CD4-positive, alpha-beta memory T cell (primary cell): ENCODE measurements around the gene LGR5. TPM values are rescaled to one million over a fixed set of nuclear protein-coding genes. Genes with fewer than 3 reads are reported as not detected.
"Not testable (repeated sequence)": the region's sequence is repeated elsewhere in the genome, so short reads cannot be mapped to it uniquely, and the experiment has no call there.

Experiments used
- CTCF ChIA-PET: fragments of 350-600 bp; sonication (Branson Sonifier 250); formaldehyde crosslinking; loops from one replicate; lab custom pipeline; 2021; ENCODE audit warnings: inconsistent platforms; ENCODE audit not compliant: partially characterized antibody; lab: Charles Lee
- POLR2A ChIA-PET: fragments of 350-600 bp; sonication (Branson Sonifier 250); formaldehyde crosslinking; loops from one replicate; lab custom pipeline; 2021; ENCODE audit not compliant: partially characterized antibody; lab: Charles Lee
- DNase-seq, 5 donors: peaks; one replicate each; pipeline versions ENCODE4 v3.0.0 to v3.0.0-alpha.2; 2020 to 2022; ENCODE audit warnings: mixed read lengths in 1 of 5
- H3K27ac ChIP-seq: one replicate; pipeline ENCODE4 v1.7.0; 2013; ENCODE audit warnings: low read depth, low read length
- H3K27me3 ChIP-seq: 2 replicates; pipeline ENCODE4 v1.7.0; 2013; ENCODE audit warnings: mild to moderate bottlenecking, low read length, moderate library complexity; ENCODE audit not compliant: insufficient read depth
- H3K36me3 ChIP-seq: 2 replicates; pipeline ENCODE4 v1.7.0; 2013; ENCODE audit warnings: mild to moderate bottlenecking, low read length, moderate library complexity; ENCODE audit not compliant: insufficient read depth
- H3K4me1 ChIP-seq: 2 replicates; pipeline ENCODE4 v1.7.0; 2013; ENCODE audit warnings: mild to moderate bottlenecking, low read length, moderate library complexity; ENCODE audit not compliant: insufficient read depth
- H3K4me3 ChIP-seq, 2 donors: one replicate each; pipeline ENCODE4 v1.7.0; 2013; ENCODE audit warnings: low read length in 2 of 2, mild to moderate bottlenecking in 1 of 2
- H3K9me3 ChIP-seq, 2 donors: one replicate each; pipeline ENCODE4 v1.7.0; 2013; ENCODE audit warnings: low read length in 2 of 2, control low read depth in 1 of 2; ENCODE audit not compliant: control insufficient read depth in 1 of 2
- H3K27ac Mint-ChIP-seq, 7 donors: one replicate each; pipeline ENCODE4 v1.8.0; 2020 to 2021; ENCODE audit warnings: mixed read lengths in 7 of 7, mild to moderate bottlenecking in 6 of 7, inconsistent platforms in 3 of 7, moderate library complexity in 3 of 7
- H3K27me3 Mint-ChIP-seq, 2 donors: one replicate each; pipeline ENCODE4 v1.8.0; 2020 to 2021; ENCODE audit warnings: mixed read lengths in 2 of 2
- H3K36me3 Mint-ChIP-seq, 2 donors: one replicate each; pipeline ENCODE4 v1.8.0; 2020 to 2021; ENCODE audit warnings: mixed read lengths in 2 of 2, inconsistent platforms in 1 of 2, mild to moderate bottlenecking in 1 of 2
- H3K4me1 Mint-ChIP-seq, 4 donors: one replicate each; pipeline ENCODE4 v1.8.0; 2020 to 2021; ENCODE audit warnings: mixed read lengths in 4 of 4, mild to moderate bottlenecking in 1 of 4
- H3K4me3 Mint-ChIP-seq, 8 donors: one replicate each; pipeline ENCODE4 v1.8.0; 2020 to 2021; ENCODE audit warnings: mixed read lengths in 8 of 8, mild to moderate bottlenecking in 7 of 8, moderate library complexity in 6 of 8, inconsistent platforms in 3 of 8
- H3K9me3 Mint-ChIP-seq, 8 donors: one replicate each; pipeline ENCODE4 v1.8.0; 2020 to 2021; ENCODE audit warnings: mixed read lengths in 8 of 8, mild to moderate bottlenecking in 5 of 8, inconsistent platforms in 3 of 8, moderate library complexity in 1 of 8
- intact Hi-C: fragments of 100-400 bp; cut with micrococcal nuclease; formaldehyde crosslinking; loops from one replicate; pipeline ENCODE4 v1.15.1; 2023
- polyA plus RNA-seq, 2 donors: library from polyadenylated mRNA; unstranded; fragments of 300-500 nt; fragmentation: Illumina TruSeq; gene quantifications; one replicate each; pipeline ENCODE4 v1.2.3, GENCODE V29; 2021
- total RNA-seq, 2 experiments: library from RNA; stranded (reverse); gene quantifications; one replicate each; pipeline ENCODE4 v1.2.3, GENCODE V29; 2021

Gene LGR5
- total and polyA plus RNA-seq, 4 experiments from 2014 or later = not detected

GRCh38 chr12:71565535-71565934, 125.9 kb downstream of the LGR5 start:
- no peaks in the 10 kb centered on the region for H3K9me3 ChIP-seq
- no peaks in the 10 kb centered on the region for H3K36me3 ChIP-seq
- ChIA-PET POLR2A (no interaction called here), CTCF (no interaction called here)
- Mint-ChIP-seq H3K36me3 (no peaks in the 10 kb centered on the region), H3K27me3 (peaks cover 7 to 8% of the 10 kb centered on the region in 2 donors), H3K27ac (no peak overlapping the region), H3K4me3 (no peak overlapping the region), H3K4me1 (no peaks in the 10 kb centered on the region), H3K9me3 (peaks cover 0 to 1% (median 0%) of the 10 kb centered on the region in 8 donors)
- no peak for DNase-seq
- H3K4me1 ChIP-seq = no peaks in the 10 kb centered on the region
- H3K27ac ChIP-seq = no peak overlapping the region
- intact Hi-C loops = no loop called here
- no peak overlapping the region for H3K4me3 ChIP-seq
- no peaks in the 10 kb centered on the region for H3K27me3 ChIP-seq

GRCh38 chr12:71566655-71567054, 127.1 kb downstream of the LGR5 start:
- Histone ChIP-seq H3K27ac (no peak overlapping the region), H3K9me3 (no peaks in the 10 kb centered on the region), H3K4me1 (no peaks in the 10 kb centered on the region), H3K36me3 (no peaks in the 10 kb centered on the region), H3K27me3 (no peaks in the 10 kb centered on the region), H3K4me3 (no peak overlapping the region)
- Mint-ChIP-seq H3K27me3 (peaks cover 8% of the 10 kb centered on the region in 2 donors), H3K4me1 (no peaks in the 10 kb centered on the region), H3K36me3 (no peaks in the 10 kb centered on the region), H3K27ac (no peak overlapping the region), H3K4me3 (no peak overlapping the region), H3K9me3 (peaks cover 0 to 1% (median 0%) of the 10 kb centered on the region in 8 donors)
- no peak for DNase-seq
- intact Hi-C loops = no loop called here
- CTCF ChIA-PET = no interaction called here
- POLR2A ChIA-PET = no interaction called here

GRCh38 chr12:71567537-71567936, 127.9 kb downstream of the LGR5 start:
- CTCF ChIA-PET = no interaction called here
- POLR2A ChIA-PET = interaction anchor here (0.6 kb wide), 1 partner anchor 15 kb away, joined by 4 read pairs; no protein-coding TSS in a partner anchor
- Mint-ChIP-seq H3K36me3 (no peaks in the 10 kb centered on the region), H3K27ac (no peak overlapping the region), H3K4me3 (no peak overlapping the region), H3K4me1 (no peaks in the 10 kb centered on the region), H3K27me3 (peaks cover 8 to 9% of the 10 kb centered on the region in 2 donors), H3K9me3 (peaks cover 0 to 1% (median 0%) of the 10 kb centered on the region in 8 donors)
- H3K4me1 ChIP-seq = no peaks in the 10 kb centered on the region
- H3K27ac ChIP-seq = no peak overlapping the region
- H3K4me3 ChIP-seq = no peak overlapping the region
- H3K36me3 ChIP-seq = no peaks in the 10 kb centered on the region
- no peak for DNase-seq
- H3K9me3 ChIP-seq = no peaks in the 10 kb centered on the region
- intact Hi-C loops = no loop called here
- no peaks in the 10 kb centered on the region for H3K27me3 ChIP-seq

GRCh38 chr12:71569885-71570284, 130.3 kb downstream of the LGR5 start:
- H3K27ac Mint-ChIP-seq, CTCF ChIA-PET, H3K4me3 Mint-ChIP-seq, H3K9me3 Mint-ChIP-seq, H3K36me3 ChIP-seq, intact Hi-C loops, H3K4me1 Mint-ChIP-seq, H3K27me3 ChIP-seq, H3K4me1 ChIP-seq, H3K27ac ChIP-seq, H3K4me3 ChIP-seq, H3K9me3 ChIP-seq, DNase-seq, H3K36me3 Mint-ChIP-seq, POLR2A ChIA-PET: not testable (repeated sequence)
- H3K27me3 Mint-ChIP-seq = peaks cover 12 to 16% of the 10 kb centered on the region in 2 donors

GRCh38 chr12:71576496-71576895, 136.9 kb downstream of the LGR5 start:
- no peak overlapping the region for H3K27ac Mint-ChIP-seq
- Histone ChIP-seq H3K9me3 (no peaks in the 10 kb centered on the region), H3K4me3 (no peak overlapping the region), H3K36me3 (no peaks in the 10 kb centered on the region), H3K4me1 (no peaks in the 10 kb centered on the region), H3K27me3 (no peaks in the 10 kb centered on the region), H3K27ac (no peak overlapping the region)
- intact Hi-C loops = no loop called here
- H3K36me3 Mint-ChIP-seq = no peaks in the 10 kb centered on the region
- H3K4me3 Mint-ChIP-seq = no peak overlapping the region
- CTCF ChIA-PET = no interaction called here
- POLR2A ChIA-PET = no interaction called here
- no peak for DNase-seq
- H3K4me1 Mint-ChIP-seq = peaks cover 0 to 2% (median 0%) of the 10 kb centered on the region in 4 donors
- peaks cover 6 to 13% of the 10 kb centered on the region in 2 donors for H3K27me3 Mint-ChIP-seq
- peaks cover 0 to 2% (median 0%) of the 10 kb centered on the region in 8 donors for H3K9me3 Mint-ChIP-seq

GRCh38 chr12:71578694-71579258, 139.2 kb downstream of the LGR5 start:
- Histone ChIP-seq H3K36me3 (no peaks in the 10 kb centered on the region), H3K27me3 (no peaks in the 10 kb centered on the region), H3K27ac (no peak overlapping the region), H3K4me3 (no peak overlapping the region), H3K9me3 (no peaks in the 10 kb centered on the region), H3K4me1 (no peaks in the 10 kb centered on the region)
- Mint-ChIP-seq H3K27ac (no peak overlapping the region), H3K36me3 (no peaks in the 10 kb centered on the region), H3K4me3 (no peak overlapping the region), H3K4me1 (no peaks in the 10 kb centered on the region), H3K9me3 (peaks cover 0 to 2% (median 0%) of the 10 kb centered on the region in 8 donors), H3K27me3 (peaks cover 6 to 11% of the 10 kb centered on the region in 2 donors)
- intact Hi-C loops = no loop called here
- POLR2A ChIA-PET = no interaction called here
- CTCF ChIA-PET = interaction anchor here (1.5 kb wide), 1 partner anchor 166 kb away, joined by 3 read pairs; no protein-coding TSS in a partner anchor
- DNase-seq = no peak

GRCh38 chr12:71581206-71581605, 141.6 kb downstream of the LGR5 start:
- Histone ChIP-seq H3K27ac (no peak overlapping the region), H3K27me3 (no peaks in the 10 kb centered on the region), H3K9me3 (no peaks in the 10 kb centered on the region), H3K4me3 (no peak overlapping the region), H3K4me1 (no peaks in the 10 kb centered on the region), H3K36me3 (no peaks in the 10 kb centered on the region)
- Mint-ChIP-seq H3K9me3 (peaks cover 0 to 4% (median 0%) of the 10 kb centered on the region in 8 donors), H3K36me3 (no peaks in the 10 kb centered on the region), H3K27me3 (peaks cover 1 to 8% of the 10 kb centered on the region in 2 donors), H3K4me3 (no peak overlapping the region), H3K4me1 (no peaks in the 10 kb centered on the region), H3K27ac (no peak overlapping the region)
- ChIA-PET CTCF (no interaction called here), POLR2A (no interaction called here)
- intact Hi-C loops = no loop called here
- no peak for DNase-seq
